ENCODE results near the gene NISCH. TPM values are rescaled to one million over a fixed set of nuclear protein-coding genes. Genes with fewer than 3 reads are reported as not detected.
A peak's percentile ranks its signal among the peaks of the same experiment; 100 is the strongest.

The NISCH gene
- total and polyA plus RNA-seq, 2 of the 8 experiments (the other 6 are each of a cell fraction or from before 2014, with no cell fraction given), result 71.2 to 71.9 TPM

DNA sequence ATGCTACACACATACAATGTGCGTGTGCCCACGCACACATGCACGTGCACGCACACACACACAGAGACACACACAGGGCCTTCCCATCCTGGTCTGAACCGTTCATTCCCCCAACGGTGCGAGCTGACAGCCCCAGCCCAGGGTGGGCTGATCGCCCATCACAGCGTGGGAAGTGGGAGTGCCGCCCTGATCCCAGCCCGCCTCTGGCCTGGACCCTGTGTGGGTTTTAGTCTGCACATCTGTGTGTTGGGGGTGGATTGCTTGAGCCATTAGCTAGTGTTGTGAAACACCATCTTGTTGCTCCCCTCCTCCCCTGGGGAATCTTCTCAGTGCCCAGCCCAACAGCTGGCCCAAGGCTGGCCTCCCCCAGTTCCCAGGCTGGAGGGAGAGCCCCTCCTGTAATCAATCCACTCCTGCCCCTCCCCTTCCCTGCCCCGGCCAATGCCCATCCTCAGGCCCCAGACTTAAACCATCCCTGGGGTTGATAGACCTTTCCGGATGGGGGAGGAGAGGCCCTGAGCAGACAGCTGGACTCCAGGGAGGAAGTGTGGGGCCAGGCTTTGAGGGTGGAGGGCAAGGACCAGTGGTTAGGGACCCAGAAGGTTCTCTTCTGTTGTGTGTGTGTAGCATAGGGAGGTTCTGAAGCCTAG is 18.8 kb upstream of the NISCH start:
- H3K56ac ChIP-seq (replicated peaks; ENCODE audit: insufficient read length, low read depth, low read length), result no peak overlapping the region
- H3K4me3 ChIP-seq (ENCODE audit: extremely low read depth in 1 of 4, insufficient read depth in 2 of 4, low read depth in 3 of 4, low read length in 4 of 4), result no peak overlapping the region
- ChIA-PET CTCF (ENCODE audit: partially characterized antibody) (interaction anchor here (0.8 to 4.1 kb wide), 4 partner anchors 8 to 52 kb away, joined by 3 to 20 read pairs (median 6); no protein-coding TSS in a partner anchor), POLR2A (ENCODE audit: partially characterized antibody) (interaction anchor here (10.5 kb wide), 1 partner anchor 10 kb away, joined by 112 read pairs; the partner anchor contains the start of gene SEMA3G)
- WGBS, 2 experiments (ENCODE audit: extremely low coverage in 1 of 2, insufficient coverage in 1 of 2, insufficient read length in 1 of 2, insufficient replicate concordance in 2 of 2, low coverage in 1 of 2, low lambda C conversion rate in 2 of 2, missing lambda C conversion rate in 1 of 2), result 92% methylated on average over 13 of the region's 13 CpGs; no CpG with 5 or more reads in 1 of the 2 experiments
- H3K27me3 ChIP-seq (replicated peaks in 1 of 4; ENCODE audit: control insufficient read depth in 3 of 4, extremely low read depth in 1 of 4, insufficient read depth in 3 of 4, low read length in 3 of 4), result no peaks in the 10 kb centered on the region
- no peak overlapping the region for H2BK12ac ChIP-seq (ENCODE audit: low read depth, low read length)
- H4K8ac ChIP-seq (ENCODE audit: extremely low read depth, insufficient read depth, low read length), result peak overlapping the region; percentile 58; the same call in 1 of the 2 replicates
- no peaks in the 10 kb centered on the region for H3K36me3 ChIP-seq (ENCODE audit: control insufficient read depth in 2 of 4, insufficient read depth in 4 of 4, low read length in 3 of 4)
- H3K4me1 ChIP-seq (replicated peaks in 1 of 4; ENCODE audit: control insufficient read depth in 3 of 4, insufficient read depth in 4 of 4, low read length in 3 of 4), result peaks cover 0 to 2% (median 0%) of the 10 kb centered on the region in 4 experiments; a peak in 1 of 7 replicates
- DNase-seq (ENCODE audit: low read depth in 1 of 2, low spot score in 2 of 2) (no peak), FAIRE-seq (no peak)
- no peak overlapping the region for H2BK15ac ChIP-seq (ENCODE audit: low read length)
- H3K4me2 ChIP-seq (ENCODE audit: insufficient read depth in 1 of 2, low read depth in 2 of 2, low read length in 2 of 2), result no peak overlapping the region
- H3K79me2 ChIP-seq (ENCODE audit: control insufficient read depth in 1 of 2, insufficient read depth in 2 of 2, low read length in 2 of 2), result no peaks in the 10 kb centered on the region
- no peak overlapping the region for H3K9ac ChIP-seq (replicated peaks in 1 of 4; ENCODE audit: extremely low read depth in 1 of 4, low read depth in 3 of 4, low read length in 3 of 4)
- H3K9me3 ChIP-seq (ENCODE audit: insufficient read depth in 2 of 2, low read depth in 1 of 2, low read length in 1 of 2), result no peaks in the 10 kb centered on the region
- no peak overlapping the region for H4K5ac ChIP-seq (ENCODE audit: insufficient read length, low read depth, low read length)
- H4K20me1 ChIP-seq (replicated peaks in 1 of 2; ENCODE audit: control insufficient read depth in 1 of 2, insufficient read depth in 2 of 2, low read length in 2 of 2), result no peaks in the 10 kb centered on the region
- no peak overlapping the region for H2AK5ac ChIP-seq (ENCODE audit: low read depth, low read length)
- no peak overlapping the region for H3K27ac ChIP-seq (ENCODE audit: low read depth, low read length)
- H3K14ac ChIP-seq (ENCODE audit: insufficient read length), result no peak overlapping the region
- H2BK120ac ChIP-seq (replicated peaks; ENCODE audit: low read depth, low read length), result no peak overlapping the region
- H2AFZ ChIP-seq (ENCODE audit: low read length), result no peak overlapping the region
- no peak overlapping the region for H3K23ac ChIP-seq (ENCODE audit: insufficient read length)
- no peak overlapping the region for H3K18ac ChIP-seq (ENCODE audit: extremely low read depth, low read length)
- no peak for TF ChIP-seq KDM5A (IDR thresholded peaks at IDR 0.05; ENCODE audit: low read length)
- TF ChIP-seq GTF2F1 (IDR thresholded peaks at IDR 0.05; ENCODE audit: borderline replicate concordance, low read depth, low read length), result no peak
- TF ChIP-seq SUZ12 (IDR thresholded peaks at IDR 0.05; ENCODE audit: low read length), result no peak
- TF ChIP-seq POU5F1 (IDR thresholded peaks at IDR 0.05; ENCODE audit: low read depth, low read length), result no peak
- no peak for TF ChIP-seq CTBP2 (IDR thresholded peaks at IDR 0.05; ENCODE audit: borderline replicate concordance, insufficient read depth, insufficient read length, low read length)
- TF ChIP-seq, protein P1, sequence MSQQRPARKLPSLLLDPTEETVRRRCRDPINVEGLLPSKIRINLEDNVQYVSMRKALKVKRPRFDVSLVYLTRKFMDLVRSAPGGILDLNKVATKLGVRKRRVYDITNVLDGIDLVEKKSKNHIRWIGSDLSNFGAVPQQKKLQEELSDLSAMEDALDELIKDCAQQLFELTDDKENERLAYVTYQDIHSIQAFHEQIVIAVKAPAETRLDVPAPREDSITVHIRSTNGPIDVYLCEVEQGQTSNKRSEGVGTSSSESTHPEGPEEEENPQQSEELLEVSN (IDR thresholded peaks at IDR 0.05), result no peak
- TF ChIP-seq BRCA1 (IDR thresholded peaks at IDR 0.05; ENCODE audit: low read depth, low read length), result no peak
- no peak overlapping the region for H2BK20ac ChIP-seq (ENCODE audit: low read length)
- H4K91ac ChIP-seq (replicated peaks; ENCODE audit: insufficient read length, low read length), result no peak overlapping the region
- no peaks in the 10 kb centered on the region for H3K79me1 ChIP-seq (ENCODE audit: low read depth, low read length)
- no peak overlapping the region for H3K4ac ChIP-seq (replicated peaks; ENCODE audit: insufficient read length, low read depth, low read length)
- H2BK5ac ChIP-seq (ENCODE audit: low read depth, low read length), result no peak overlapping the region
- H3K23me2 ChIP-seq (ENCODE audit: low read depth, low read length), result no peaks in the 10 kb centered on the region

Data from H1 (cell line).